ENCODE results near the gene GNPDA1.

GNPDA1 gene

GRCh38 chr5:142023836-142024235, 11.0 kb upstream of the GNPDA1 start:
- DNase-seq (ENCODE audit: low spot score) = no peak

DNA sequence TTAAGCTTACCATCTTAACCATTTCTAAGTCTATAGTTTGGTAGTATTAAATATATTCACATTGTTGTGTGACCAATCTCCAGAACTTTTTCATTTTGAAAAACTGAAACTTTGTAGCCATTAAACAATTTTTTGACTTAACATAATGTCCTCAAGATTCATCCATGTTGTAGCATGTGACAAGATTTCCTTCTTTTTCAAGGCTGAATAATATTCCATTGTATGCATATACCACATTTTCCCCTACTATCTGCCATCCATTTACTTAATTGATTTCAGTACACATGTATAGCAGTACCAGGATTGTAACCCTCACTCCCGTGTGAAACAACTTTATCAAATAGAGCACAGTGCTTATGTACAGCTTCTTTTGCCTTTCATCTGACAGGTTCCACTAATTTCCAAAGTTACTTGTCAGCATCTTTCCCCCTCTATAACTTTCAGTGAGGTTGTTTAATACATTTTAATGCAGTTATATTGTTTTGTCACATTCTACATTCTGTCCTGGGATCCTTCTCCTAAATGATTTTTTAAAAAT, 7.4 kb upstream of the GNPDA1 start:
- DNase-seq (ENCODE audit: low spot score) = no peak

GRCh38 chr5:142017832-142018427, 5.1 kb upstream of the GNPDA1 start:
- DNase-seq (ENCODE audit: low spot score) = no peak

DNA sequence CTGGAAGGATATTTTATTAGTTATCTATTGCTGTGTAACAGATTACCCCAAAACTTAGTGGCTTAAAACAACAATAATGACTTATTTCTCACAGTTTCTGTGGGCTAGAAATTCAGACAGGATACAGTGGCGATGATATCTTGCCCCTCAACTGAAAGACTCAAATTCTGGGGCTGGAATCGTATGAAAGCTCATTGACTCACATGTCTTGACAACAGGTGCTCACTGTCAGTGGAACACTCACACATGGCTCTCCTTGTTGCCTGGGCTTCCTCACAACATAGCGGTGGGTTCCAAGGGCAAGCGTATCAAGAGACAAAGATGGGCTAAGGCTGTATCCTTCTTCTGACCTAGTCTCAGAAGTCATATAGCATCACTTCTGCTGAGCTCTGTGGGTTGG, 3.7 kb upstream of the GNPDA1 start:
- no peak for DNase-seq (ENCODE audit: low spot score)

DNA sequence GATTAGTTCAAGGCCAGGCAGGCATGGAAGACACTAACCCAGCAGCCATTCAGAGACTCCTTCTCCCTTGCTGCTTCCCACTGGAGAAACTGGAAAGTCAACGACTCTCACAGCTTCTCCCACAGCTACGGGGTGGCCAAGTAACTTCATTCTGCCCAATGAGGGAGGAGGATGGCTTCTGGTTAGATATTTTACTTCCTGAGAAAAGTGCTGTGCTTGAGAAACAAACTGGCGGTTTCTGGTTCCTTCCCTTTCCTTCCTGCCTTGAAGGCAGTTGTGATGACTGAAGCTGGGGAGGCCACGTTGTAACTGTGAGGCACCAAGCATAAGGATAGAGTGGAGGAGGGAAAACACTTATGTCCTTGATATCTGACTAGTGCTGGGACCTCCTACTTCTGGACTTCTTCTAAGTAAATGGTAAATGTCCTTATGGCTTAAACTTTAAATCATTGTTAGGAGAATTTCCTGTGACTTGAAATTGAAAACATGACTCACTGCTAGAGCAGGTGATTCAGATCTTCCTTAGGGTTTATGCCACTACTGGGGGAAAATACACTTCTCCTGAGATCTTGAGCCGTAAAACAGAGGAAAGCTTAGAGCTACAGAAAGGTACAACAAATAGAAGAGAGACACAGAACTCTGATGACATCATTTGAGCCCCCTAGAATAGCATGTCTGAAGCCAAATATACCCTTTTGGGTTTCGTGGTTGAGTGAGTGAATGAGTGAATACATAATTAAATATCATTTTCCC, 3.1 kb upstream of the GNPDA1 start:
- DNase-seq (ENCODE audit: low spot score) = peak; percentile 55

- peak; percentile 77 for DNase-seq (ENCODE audit: low spot score)
These were observed 2.2 kb upstream of the GNPDA1 start for GRCh38 chr5:142014911-142015584.

- no peak for DNase-seq (ENCODE audit: low spot score)
These were observed 1.1 kb upstream of the GNPDA1 start for GRCh38 chr5:142013734-142014521.

GRCh38 chr5:142012186-142012785, 541 bp downstream of the GNPDA1 start:
- peak; percentile 54 for DNase-seq (ENCODE audit: low spot score)

DNA sequence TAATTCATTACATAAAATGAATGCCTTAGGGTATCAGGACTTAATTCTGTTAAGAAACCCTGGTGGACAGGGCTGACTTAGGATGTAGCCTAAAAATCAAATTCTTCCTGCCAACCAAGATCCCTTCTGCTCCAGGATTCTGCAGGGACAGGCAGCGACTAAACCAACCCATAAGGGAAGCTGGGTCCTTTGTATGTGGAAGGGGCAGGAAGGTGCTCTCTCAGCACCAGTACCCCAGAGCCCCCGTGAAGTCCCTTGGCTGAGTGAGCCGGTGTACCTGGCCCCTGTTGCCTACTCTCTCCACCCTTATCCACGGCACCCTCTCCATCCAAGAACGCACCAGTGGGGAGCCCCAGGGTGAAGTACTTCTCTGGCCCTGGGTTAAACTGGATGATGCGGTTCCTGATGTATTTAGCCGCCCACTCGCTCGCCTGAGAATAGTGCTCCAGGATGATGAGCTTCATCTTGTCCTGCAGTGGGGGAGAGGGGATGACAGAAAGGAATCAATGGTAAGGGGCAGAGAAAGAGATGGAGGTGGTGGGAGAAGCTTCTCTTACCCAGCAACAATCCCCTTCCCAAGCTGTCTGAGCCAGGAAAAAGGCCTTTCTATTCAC, 1.1 kb downstream of the GNPDA1 start:
- DNase-seq (ENCODE audit: low spot score) = no peak

DNA sequence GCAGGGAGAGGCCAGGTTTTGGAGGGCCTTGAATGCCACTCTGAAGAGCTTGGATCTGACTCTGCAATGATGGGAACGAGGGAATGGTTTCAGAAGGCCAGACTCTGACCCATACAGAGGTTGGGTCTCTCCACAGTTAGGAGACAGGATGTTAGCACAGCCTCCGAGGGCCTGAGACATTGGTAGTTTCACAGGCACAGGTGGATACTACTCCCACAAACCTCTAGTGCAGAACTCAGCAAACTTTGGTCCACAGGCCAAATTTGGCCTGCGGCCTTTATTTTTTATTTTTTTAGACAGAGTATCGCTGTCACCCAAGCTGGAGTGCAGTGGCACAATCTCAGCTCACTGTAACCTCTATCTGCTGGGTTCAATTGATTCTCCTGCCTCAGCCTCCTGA, 2.9 kb downstream of the GNPDA1 start:
- no peak for DNase-seq (ENCODE audit: low spot score)

GRCh38 chr5:142008813-142009212, 4.0 kb downstream of the GNPDA1 start:
- DNase-seq (ENCODE audit: low spot score) = no peak

GRCh38 chr5:142007237-142007544, 5.6 kb downstream of the GNPDA1 start:
- no peak for DNase-seq (ENCODE audit: low spot score)

GRCh38 chr5:142006363-142007236, 6.2 kb downstream of the GNPDA1 start:
- peak; percentile 50 for DNase-seq (ENCODE audit: low spot score)

- no peak for DNase-seq (ENCODE audit: low spot score)
These were observed 9.5 kb downstream of the GNPDA1 start for GRCh38 chr5:142003266-142003800.

GRCh38 chr5:142000704-142001484, 11.9 kb downstream of the GNPDA1 start:
- DNase-seq (ENCODE audit: low spot score) = no peak

DNA sequence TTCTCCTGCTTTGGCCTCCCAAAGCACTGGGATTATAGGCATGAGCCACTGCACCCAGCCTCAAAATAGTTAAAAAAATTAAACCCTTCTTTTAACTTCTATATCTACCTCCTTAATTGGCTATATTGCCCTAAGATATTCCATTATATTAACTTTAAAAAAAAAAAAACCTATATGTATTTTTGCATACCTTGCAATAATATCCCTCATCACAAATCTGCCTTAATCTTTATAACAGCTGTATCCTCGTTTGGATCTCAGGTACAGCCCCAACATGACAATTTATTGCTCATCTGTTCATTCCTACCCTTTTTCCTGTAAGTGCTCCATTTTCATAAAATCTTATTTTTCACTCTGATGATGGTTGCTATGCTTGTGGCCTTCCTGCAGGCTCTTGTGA, 12.7 kb downstream of the GNPDA1 start:
- no peak for DNase-seq (ENCODE audit: low spot score)

GRCh38 chr5:141997358-141997960, 15.4 kb downstream of the GNPDA1 start:
- no peak for DNase-seq (ENCODE audit: low spot score)

DNA sequence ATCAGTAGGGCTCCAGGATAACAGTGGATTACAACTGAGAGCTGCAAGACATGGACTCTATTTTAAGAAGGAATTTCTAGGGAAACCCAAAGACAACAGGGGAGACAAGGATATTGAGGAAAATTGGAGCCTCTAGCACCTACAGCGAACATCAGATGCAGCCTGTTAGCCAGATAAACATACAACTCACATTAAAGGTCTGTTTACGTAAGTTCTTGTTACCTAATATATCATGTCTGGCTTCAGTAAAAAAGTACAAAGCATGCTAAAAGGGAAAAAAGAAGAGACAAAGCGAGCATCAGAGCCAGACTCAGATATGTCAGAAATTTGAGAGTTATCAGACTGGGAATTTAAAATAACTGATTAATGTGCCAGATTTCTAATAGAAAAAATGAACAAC, 17.2 kb downstream of the GNPDA1 start:
- no peak for DNase-seq (ENCODE audit: low spot score)

GRCh38 chr5:141994511-141995136, 18.2 kb downstream of the GNPDA1 start:
- no peak for DNase-seq (ENCODE audit: low spot score)

Data from CD4-positive, alpha-beta T cell treated with Interleukin-6 at 100 ng/mL for 8 hours (primary cell).